Measurements from ENCODE around the gene KRT33B.

GRCh38 chr17:41407226-41407625 lies 37.6 kb upstream of the KRT33B start:
- TF ChIP-seq CTCF (IDR thresholded peaks at IDR 0.05; ENCODE audit: low read depth, low read length) (no peak), EZH2phosphoT487 (IDR thresholded peaks at IDR 0.05; ENCODE audit: low read depth) (no peak)
